CD4-positive, alpha-beta T cell (primary cell): ENCODE measurements around the gene CAND2. TPM values are rescaled to one million over a fixed set of nuclear protein-coding genes. Genes with fewer than 3 reads are reported as not detected.

Experiments
- ATAC-seq: fragments of 200-7000 bp; cut with Tn5 transposase; one replicate; pipeline ENCODE4 v1.10.0; 2022; ENCODE audit warnings: mild to moderate bottlenecking; ENCODE audit not compliant: poor library complexity
- CTCF ChIA-PET: fragments of 350-600 bp; sonication (Branson Sonifier 250); formaldehyde crosslinking; loops from one replicate; lab custom pipeline; 2021; ENCODE audit warnings: antibody characterized with exemption, inconsistent platforms; lab: Charles Lee
- POLR2A ChIA-PET: fragments of 350-600 bp; sonication (Branson Sonifier 250); formaldehyde crosslinking; loops from one replicate; lab custom pipeline; 2021; ENCODE audit warnings: antibody characterized with exemption, inconsistent platforms; lab: Charles Lee
- DNase-seq, 14 experiments: peaks; one replicate each; pipeline ENCODE4 v3.0.0-alpha.2; 2013 to 2020; ENCODE audit warnings: mixed read lengths in 2 of 14
- H3K27ac ChIP-seq, 2 donors: one replicate each; pipeline versions ENCODE4 v1.5.1 to v1.7.0; 2013; ENCODE audit warnings: low read length in 2 of 2, low read depth in 1 of 2, mild to moderate bottlenecking in 1 of 2
- H3K27me3 ChIP-seq, 2 experiments: 1 replicate in 1 of 2; 2 replicates in 1 of 2; pipeline versions ENCODE4 v1.6.1 to v1.7.0; 2013; ENCODE audit warnings: low read length in 2 of 2, control low read depth in 1 of 2, mild to moderate bottlenecking in 1 of 2, moderate library complexity in 1 of 2; ENCODE audit not compliant: insufficient read depth in 2 of 2, control insufficient read depth in 1 of 2
- H3K36me3 ChIP-seq: one replicate; pipeline ENCODE4 v1.6.1; 2013; ENCODE audit warnings: low read length, control low read depth; ENCODE audit not compliant: insufficient read depth
- H3K4me1 ChIP-seq: one replicate; pipeline ENCODE4 v1.6.1; 2013; ENCODE audit warnings: low read length, control low read depth; ENCODE audit not compliant: insufficient read depth
- H3K4me3 ChIP-seq: one replicate; pipeline ENCODE4 v1.5.1; 2013; ENCODE audit warnings: mild to moderate bottlenecking, low read length, moderate library complexity
- H3K9me3 ChIP-seq, 2 experiments: 1 replicate in 1 of 2; 2 replicates in 1 of 2; pipeline versions ENCODE4 v1.6.1 to v1.7.0; 2013; ENCODE audit warnings: low read length in 2 of 2, mild to moderate bottlenecking in 2 of 2, control low read depth in 1 of 2, moderate library complexity in 1 of 2; ENCODE audit not compliant: control insufficient read depth in 1 of 2, insufficient read depth in 1 of 2
- H3K27ac Mint-ChIP-seq: one replicate; pipeline ENCODE4 v1.8.0; 2020; ENCODE audit warnings: mixed read lengths
- H3K27me3 Mint-ChIP-seq: one replicate; pipeline ENCODE4 v1.8.0; 2021; ENCODE audit warnings: mixed read lengths
- H3K36me3 Mint-ChIP-seq: one replicate; pipeline ENCODE4 v1.8.0; 2021; ENCODE audit warnings: low read depth, mixed read lengths
- H3K4me1 Mint-ChIP-seq: one replicate; pipeline ENCODE4 v1.8.0; 2021; ENCODE audit warnings: low read depth, mixed read lengths
- H3K4me3 Mint-ChIP-seq: one replicate; pipeline ENCODE4 v1.8.0; 2020; ENCODE audit warnings: mild to moderate bottlenecking, mixed read lengths
- H3K9me3 Mint-ChIP-seq: one replicate; pipeline ENCODE4 v1.8.0; 2020; ENCODE audit warnings: mixed read lengths
- CTCF ChIP-seq: fragments of 200-600 bp; IDR thresholded peaks from one replicate; pipeline ENCODE4 v1.8.0; 2022; ENCODE audit warnings: antibody characterized with exemption, mild to moderate bottlenecking
- intact Hi-C, 2 experiments: fragments of 100-400 bp; cut with DNase I in 1 of 2; cut with micrococcal nuclease in 1 of 2; formaldehyde crosslinking; loops; one replicate each; pipeline versions ENCODE4 v1.15.1 to v1.9.0; 2023 to 2025; cut with DNase I, micrococcal nuclease
- total RNA-seq, 174 experiments: library from RNA in 2 of 174; stranded (reverse) in 2 of 174; gene quantifications; one replicate each; pipeline ENCODE4 v1.2.3 and lab custom pipeline; 2021 to 2026

CAND2 gene
- total RNA-seq, 2 experiments from 2014 or later: 3.5 to 6.0 TPM

GRCh38 chr3:12798559-12799179 lies 2.2 kb downstream of the CAND2 start:
- Histone ChIP-seq H3K27me3 (no peaks in the 10 kb centered on the region), H3K4me1 (peaks cover 13% of the 10 kb centered on the region), H3K4me3 (no peak overlapping the region), H3K9me3 (no peaks in the 10 kb centered on the region), H3K36me3 (no peaks in the 10 kb centered on the region), H3K27ac (no peak overlapping the region)
- no peak for ATAC-seq
- Mint-ChIP-seq H3K9me3 (no peaks in the 10 kb centered on the region), H3K36me3 (no peaks in the 10 kb centered on the region), H3K4me1 (peaks cover 29% of the 10 kb centered on the region), H3K27ac (peak overlapping the region; percentile 23), H3K27me3 (no peaks in the 10 kb centered on the region), H3K4me3 (peak overlapping the region; percentile 18)
- ChIA-PET CTCF (interaction anchor here (1.0 to 1.1 kb wide), 2 partner anchors 11 to 19 kb away, joined by 3 read pairs; no protein-coding TSS in a partner anchor), POLR2A (no interaction called here)
- DNase-seq: no peak
- TF ChIP-seq CTCF: no peak
- intact Hi-C loops: no loop called here

GRCh38 chr3:12799525-12800440 lies 3.3 kb downstream of the CAND2 start:
- POLR2A ChIA-PET: no interaction called here
- peaks cover 6% of the 10 kb centered on the region for H3K36me3 Mint-ChIP-seq
- peaks cover 13% of the 10 kb centered on the region for H3K4me1 ChIP-seq

DNA sequence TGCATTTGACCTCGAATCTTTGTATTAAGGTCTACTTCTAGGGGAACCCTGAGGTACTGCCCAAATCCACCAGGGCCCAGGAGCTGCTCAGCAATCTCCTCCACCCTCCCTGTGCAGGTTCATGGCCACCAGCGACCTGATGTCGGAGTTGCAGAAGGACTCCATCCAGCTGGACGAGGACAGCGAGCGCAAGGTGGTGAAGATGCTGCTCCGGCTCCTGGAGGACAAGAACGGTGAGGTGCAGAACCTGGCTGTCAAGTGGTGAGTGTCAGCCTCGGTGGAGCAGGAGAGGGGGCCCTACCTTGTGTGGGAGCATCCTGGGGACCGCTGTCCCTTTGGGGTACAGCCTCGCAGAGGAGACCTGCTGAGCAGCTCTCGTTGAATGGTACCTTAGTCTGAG lies 6.9 kb downstream of the CAND2 start:
- TF ChIP-seq CTCF: no peak
- no peaks in the 10 kb centered on the region for H3K9me3 ChIP-seq
- H3K36me3 ChIP-seq: no peaks in the 10 kb centered on the region
- intact Hi-C loops: no loop called here
- DNase-seq (no peak), ATAC-seq (no peak)
- Mint-ChIP-seq H3K27ac (no peak overlapping the region), H3K36me3 (peaks cover 8% of the 10 kb centered on the region), H3K4me3 (no peak overlapping the region), H3K9me3 (no peaks in the 10 kb centered on the region), H3K4me1 (peaks cover under 1% of the 10 kb centered on the region), H3K27me3 (no peaks in the 10 kb centered on the region)
- no peak overlapping the region for H3K27ac ChIP-seq
- ChIA-PET POLR2A (no interaction called here), CTCF (no interaction called here)
- no peak overlapping the region for H3K4me3 ChIP-seq
- no peaks in the 10 kb centered on the region for H3K27me3 ChIP-seq
- no peaks in the 10 kb centered on the region for H3K4me1 ChIP-seq

More at GRCh38 chr3:12799525-12800440, 3.3 kb downstream of the CAND2 start:
- TF ChIP-seq CTCF: no peak
- Histone ChIP-seq H3K36me3 (no peaks in the 10 kb centered on the region), H3K27ac (no peak overlapping the region), H3K4me3 (no peak overlapping the region), H3K9me3 (no peaks in the 10 kb centered on the region), H3K27me3 (no peaks in the 10 kb centered on the region)
- H3K27me3 Mint-ChIP-seq: no peaks in the 10 kb centered on the region
- intact Hi-C loops: no loop called here
- H3K27ac Mint-ChIP-seq: no peak overlapping the region
- DNase-seq (no peak), ATAC-seq (no peak)
- peaks cover 29% of the 10 kb centered on the region for H3K4me1 Mint-ChIP-seq
- CTCF ChIA-PET: interaction anchor here (1.0 to 1.1 kb wide), 2 partner anchors 10 to 20 kb away, joined by 3 read pairs; no protein-coding TSS in a partner anchor
- H3K4me3 Mint-ChIP-seq: peak overlapping the region; percentile 46
- no peaks in the 10 kb centered on the region for H3K9me3 Mint-ChIP-seq
